H1 (cell line): ENCODE results near the gene GADD45B. TPM values are rescaled to one million over a fixed set of nuclear protein-coding genes. Genes with fewer than 3 reads are reported as not detected.

Experiments
- ATF2 ChIP-seq: IDR thresholded peaks from 2 replicates; pipeline ENCODE4 v1.6.1; 2012; ENCODE audit warnings: low read length, inconsistent platforms
- BRCA1 ChIP-seq: IDR thresholded peaks from 2 replicates; pipeline ENCODE4 v1.6.1; 2012; ENCODE audit warnings: low read depth, low read length, improper control_type of control experiment
- CTCF ChIP-seq, 3 experiments: IDR thresholded peaks; 1 replicate in 2 of 3; 2 replicates in 1 of 3; pipeline versions ENCODE4 v1.5.1 to v1.6.1; 2011; ENCODE audit warnings: low read length in 3 of 3, mild to moderate bottlenecking in 3 of 3, inconsistent platforms in 2 of 3, low read depth in 1 of 3, moderate library complexity in 1 of 3; ENCODE audit not compliant: insufficient read depth in 1 of 3; ENCODE audit errors: control extremely low read depth in 1 of 3
- HDAC2 ChIP-seq, 2 experiments: fragments of 300-600 bp in 1 of 2; sonication (generic) in 1 of 2; IDR thresholded peaks; 2 replicates each; pipeline ENCODE4 v1.6.1; 2011 to 2012; ENCODE audit warnings: low read depth in 2 of 2, low read length in 2 of 2, mild to moderate bottlenecking in 2 of 2, moderate library complexity in 2 of 2, borderline replicate concordance in 1 of 2, inconsistent platforms in 1 of 2
- KDM4A ChIP-seq: IDR thresholded peaks from one replicate; pipeline ENCODE4 v1.7.1; 2012; ENCODE audit warnings: low read depth, mild to moderate bottlenecking, moderate library complexity, low read length, inconsistent platforms; ENCODE audit not compliant: severe bottlenecking
- MAFK ChIP-seq: IDR thresholded peaks from 2 replicates; pipeline ENCODE4 v1.6.1; 2012; ENCODE audit warnings: low read depth, mild to moderate bottlenecking, improper control_type of control experiment, low read length
- NRF1 ChIP-seq: IDR thresholded peaks from 2 replicates; pipeline ENCODE4 v1.6.1; 2011; ENCODE audit warnings: mild to moderate bottlenecking, low read depth, low read length, improper control_type of control experiment
- POLR2A ChIP-seq, 2 experiments: IDR thresholded peaks; 1 replicate in 1 of 2; 2 replicates in 1 of 2; pipeline ENCODE4 v1.6.1; 2011; ENCODE audit warnings: low read depth in 2 of 2, low read length in 2 of 2, mild to moderate bottlenecking in 2 of 2; ENCODE audit errors: control extremely low read depth in 1 of 2
- RFX5 ChIP-seq: IDR thresholded peaks from 2 replicates; pipeline ENCODE4 v1.6.1; 2011; ENCODE audit warnings: low read depth, low read length, improper control_type of control experiment, borderline replicate concordance
- RXRA ChIP-seq: IDR thresholded peaks from 2 replicates; pipeline ENCODE4 v1.6.1; 2011; ENCODE audit warnings: low read depth, mild to moderate bottlenecking, low read length, moderate library complexity; ENCODE audit not compliant: insufficient read depth
- SP2 ChIP-seq: IDR thresholded peaks from 2 replicates; pipeline ENCODE4 v1.6.1; 2012; ENCODE audit warnings: mild to moderate bottlenecking, low read length, inconsistent platforms
- SP4 ChIP-seq: IDR thresholded peaks from 2 replicates; pipeline ENCODE4 v1.6.1; 2012; ENCODE audit warnings: low read length, inconsistent platforms
- SUZ12 ChIP-seq: fragments of 200-600 bp; sonication (generic); IDR thresholded peaks from 2 replicates; pipeline ENCODE4 v1.6.1; 2012; ENCODE audit warnings: mild to moderate bottlenecking, inconsistent platforms, low read length, moderate library complexity, mixed read lengths
- TEAD4 ChIP-seq: IDR thresholded peaks from 2 replicates; pipeline ENCODE4 v1.6.1; 2012; ENCODE audit warnings: low read depth, low read length, inconsistent platforms, mixed read lengths
- polyA plus RNA-seq, 7 experiments: library from polyadenylated mRNA; depleted of rRNA in 3 of 7; stranded (reverse) in 5 of 7; unstranded in 2 of 7; fragments of >200 nt in 5 of 7; fragments of 200-250 nt in 2 of 7; gene quantifications; 1 replicate in 5 of 7; 2 replicates in 1 of 7; 4 replicates in 1 of 7; pipeline versions ENCODE4 v1.2.1 to v1.2.3, GENCODE V29; 2011 to 2013; ENCODE audit warnings: missing spikeins in 2 of 7, mixed read lengths in 2 of 7
- total RNA-seq: library from RNA; stranded (reverse); fragmentation: NEBNext Ultra II Directional; extraction: Animal tissue kit (Norgen Biotek cat#: 25700); gene quantifications from 2 replicates; pipeline ENCODE4 v1.2.1, GENCODE V29; 2021
- TF ChIP-seq, protein P1 (sequence below): IDR thresholded peaks from 2 replicates; pipeline ENCODE4 v1.6.1; 2011; ENCODE audit warnings: low read length, improper control_type of control experiment
- TF ChIP-seq, protein P2 (sequence below): IDR thresholded peaks from 2 replicates; pipeline ENCODE4 v1.6.1; 2011; ENCODE audit warnings: low read depth, mild to moderate bottlenecking, low read length; ENCODE audit not compliant: insufficient read depth

The GADD45B gene
- total and polyA plus RNA-seq, 2 of the 8 experiments (the other 6 are each of a cell fraction or from before 2014, with no cell fraction given) = 7.4 to 11.4 TPM

- TF ChIP-seq ATF2 = peak; percentile 58; the same call in 1 of the 2 replicates
- no peak for TF ChIP-seq MAFK
- TF ChIP-seq, protein P1, sequence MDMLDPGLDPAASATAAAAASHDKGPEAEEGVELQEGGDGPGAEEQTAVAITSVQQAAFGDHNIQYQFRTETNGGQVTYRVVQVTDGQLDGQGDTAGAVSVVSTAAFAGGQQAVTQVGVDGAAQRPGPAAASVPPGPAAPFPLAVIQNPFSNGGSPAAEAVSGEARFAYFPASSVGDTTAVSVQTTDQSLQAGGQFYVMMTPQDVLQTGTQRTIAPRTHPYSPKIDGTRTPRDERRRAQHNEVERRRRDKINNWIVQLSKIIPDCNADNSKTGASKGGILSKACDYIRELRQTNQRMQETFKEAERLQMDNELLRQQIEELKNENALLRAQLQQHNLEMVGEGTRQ = no peak
- peak; percentile 100 for TF ChIP-seq POLR2A (IDR thresholded peaks at IDR 0.05; ENCODE audit: control extremely low read depth in 1 of 2, low read depth in 2 of 2, low read length in 2 of 2)
- peak; percentile 86 for TF ChIP-seq SP4
- TF ChIP-seq, protein P2, sequence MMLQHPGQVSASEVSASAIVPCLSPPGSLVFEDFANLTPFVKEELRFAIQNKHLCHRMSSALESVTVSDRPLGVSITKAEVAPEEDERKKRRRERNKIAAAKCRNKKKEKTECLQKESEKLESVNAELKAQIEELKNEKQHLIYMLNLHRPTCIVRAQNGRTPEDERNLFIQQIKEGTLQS = no peak
- no peak for TF ChIP-seq CTCF (IDR thresholded peaks at IDR 0.05; ENCODE audit: control extremely low read depth in 1 of 3, insufficient read depth in 1 of 3, low read depth in 1 of 3, low read length in 3 of 3)
- TF ChIP-seq RXRA = no peak
- peak in 1 of 2 experiments; percentile 9; a peak in 1 of 4 replicates for TF ChIP-seq HDAC2 (IDR thresholded peaks at IDR 0.05; ENCODE audit: borderline replicate concordance in 1 of 2, low read depth in 2 of 2, low read length in 2 of 2)
- no peak; the same call in 1 of the 2 replicates for TF ChIP-seq TEAD4
- TF ChIP-seq RFX5 = no peak
- TF ChIP-seq NRF1 = 0 out of 2 replicates have a peak, but pooled peaks have one; percentile 5
- no peak for TF ChIP-seq BRCA1
- no peak for TF ChIP-seq SP2
- TF ChIP-seq KDM4A = peak; percentile 27
- TF ChIP-seq SUZ12 = no peak
Observed at GRCh38 chr19:2475702-2476450, at the start of gene GADD45B (continued).
